Mesenchymal stem cell (in vitro differentiated cells and primary cell): ENCODE measurements around the gene PROCR.
A peak's percentile ranks its signal among the peaks of the same experiment; 100 is the strongest.
"Not testable (repeated sequence)": the region's sequence is repeated elsewhere in the genome, so short reads cannot be mapped to it uniquely, and the experiment has no call there.

Experiments
- DNase-seq: peaks from one replicate; pipeline ENCODE4 v3.0.0-alpha.2; 2013
- H2AFZ ChIP-seq: one replicate; pipeline ENCODE4 v1.6.1; 2013; ENCODE audit warnings: low read depth, mild to moderate bottlenecking, control low read depth, inconsistent platforms, low read length, moderate library complexity
- H2AK5ac ChIP-seq: 2 replicates; pipeline ENCODE4 v1.6.1; 2013; ENCODE audit warnings: low read length, moderate library complexity, mild to moderate bottlenecking, inconsistent platforms; ENCODE audit not compliant: severe bottlenecking
- H2BK120ac ChIP-seq: one replicate; pipeline ENCODE4 v1.6.1; 2013; ENCODE audit warnings: low read depth, mild to moderate bottlenecking, inconsistent platforms, low read length, moderate library complexity
- H2BK12ac ChIP-seq, 2 experiments: one replicate each; pipeline ENCODE4 v1.6.1; 2013; ENCODE audit warnings: inconsistent platforms in 2 of 2, low read length in 2 of 2, mild to moderate bottlenecking in 2 of 2, moderate library complexity in 2 of 2, control low read depth in 1 of 2
- H2BK15ac ChIP-seq: one replicate; pipeline ENCODE4 v1.6.1; 2013; ENCODE audit warnings: mild to moderate bottlenecking, low read depth, inconsistent platforms; ENCODE audit not compliant: poor library complexity, severe bottlenecking
- H2BK5ac ChIP-seq: 2 replicates; pipeline ENCODE4 v1.6.1; 2013; ENCODE audit warnings: low read depth, mild to moderate bottlenecking, low read length, control low read depth, inconsistent platforms; ENCODE audit not compliant: poor library complexity, severe bottlenecking
- H3K14ac ChIP-seq, 2 experiments: one replicate each; pipeline ENCODE4 v1.6.1; 2013; ENCODE audit warnings: inconsistent platforms in 2 of 2, low read length in 2 of 2, control low read depth in 1 of 2, mild to moderate bottlenecking in 1 of 2, moderate library complexity in 1 of 2
- H3K18ac ChIP-seq, 2 experiments: one replicate each; pipeline ENCODE4 v1.6.1; 2013; ENCODE audit warnings: inconsistent platforms in 2 of 2, low read length in 2 of 2, control low read depth in 1 of 2, low read depth in 1 of 2, mild to moderate bottlenecking in 1 of 2
- H3K23ac ChIP-seq, 2 experiments: one replicate each; pipeline ENCODE4 v1.6.1; 2013; ENCODE audit warnings: inconsistent platforms in 2 of 2, low read length in 2 of 2, mild to moderate bottlenecking in 2 of 2, moderate library complexity in 2 of 2, control low read depth in 1 of 2
- H3K27ac ChIP-seq: 2 replicates; pipeline ENCODE4 v1.5.1; 2013; ENCODE audit warnings: mild to moderate bottlenecking, moderate library complexity, low read length, control low read depth, inconsistent platforms; ENCODE audit not compliant: poor library complexity, severe bottlenecking
- H3K27me3 ChIP-seq, 2 experiments: 2 replicates each; pipeline versions ENCODE4 v1.6.1 to v1.7.0; 2013; ENCODE audit warnings: low read length in 2 of 2, mild to moderate bottlenecking in 2 of 2, moderate library complexity in 2 of 2, control low read depth in 1 of 2, inconsistent platforms in 1 of 2; ENCODE audit not compliant: control insufficient read depth in 1 of 2, insufficient read depth in 1 of 2
- H3K36me3 ChIP-seq, 2 experiments: 2 replicates each; pipeline versions ENCODE4 v1.6.1 to v1.7.0; 2013; ENCODE audit warnings: low read length in 2 of 2, control low read depth in 1 of 2, inconsistent platforms in 1 of 2, low read depth in 1 of 2, mild to moderate bottlenecking in 1 of 2; ENCODE audit not compliant: insufficient read depth in 2 of 2, control insufficient read depth in 1 of 2
- H3K4ac ChIP-seq, 2 experiments: one replicate each; pipeline ENCODE4 v1.6.1; 2013; ENCODE audit warnings: inconsistent platforms in 2 of 2, low read length in 2 of 2, mild to moderate bottlenecking in 2 of 2, moderate library complexity in 2 of 2, control low read depth in 1 of 2, low read depth in 1 of 2
- H3K4me1 ChIP-seq: 2 replicates; pipeline ENCODE4 v1.6.1; 2013; ENCODE audit warnings: low read depth, low read length, control low read depth; ENCODE audit not compliant: control insufficient read depth, insufficient read depth
- H3K4me2 ChIP-seq: 2 replicates; pipeline ENCODE4 v1.6.1; 2013; ENCODE audit warnings: low read length, mild to moderate bottlenecking, inconsistent platforms; ENCODE audit not compliant: poor library complexity, severe bottlenecking
- H3K4me3 ChIP-seq, 2 experiments: 2 replicates each; pipeline versions ENCODE4 v1.5.1 to v1.7.0; 2013; ENCODE audit warnings: low read length in 2 of 2, mild to moderate bottlenecking in 2 of 2, control low read depth in 1 of 2, low read depth in 1 of 2; ENCODE audit not compliant: insufficient read depth in 1 of 2
- H3K79me1 ChIP-seq: replicated peaks from 2 replicates; pipeline ENCODE4 v1.6.1; 2013; ENCODE audit warnings: mild to moderate bottlenecking, control low read depth, low read length, inconsistent platforms; ENCODE audit not compliant: poor library complexity, severe bottlenecking
- H3K9ac ChIP-seq: 2 replicates; pipeline ENCODE4 v1.7.0; 2013; ENCODE audit warnings: mild to moderate bottlenecking, low read length, moderate library complexity
- H3K9me3 ChIP-seq: 2 replicates; pipeline ENCODE4 v1.7.0; 2013; ENCODE audit warnings: mild to moderate bottlenecking, low read length; ENCODE audit not compliant: control insufficient read depth
- H4K8ac ChIP-seq: one replicate; pipeline ENCODE4 v1.6.1; 2013; ENCODE audit warnings: inconsistent platforms, mild to moderate bottlenecking, low read length, moderate library complexity
- H4K91ac ChIP-seq: one replicate; pipeline ENCODE4 v1.6.1; 2013; ENCODE audit warnings: mild to moderate bottlenecking, low read length, inconsistent platforms
- WGBS: methylation state at CpG from one replicate; pipeline ENCODE4 v1.1.7; 2013; ENCODE audit warnings: mixed read lengths; 5-methylcytosine and 5-hydroxymethylcytosine counted together

The PROCR gene

GRCh38 chr20:35179292-35180212 is 7.7 kb downstream of the PROCR start:
- H4K8ac ChIP-seq: no peak overlapping the region
- H3K4me3 ChIP-seq: no peak overlapping the region
- no peak overlapping the region for H3K18ac ChIP-seq
- no peak overlapping the region for H3K4me2 ChIP-seq
- no peak overlapping the region for H3K23ac ChIP-seq
- H3K79me1 ChIP-seq: peaks cover 4% of the 10 kb centered on the region
- H2AK5ac ChIP-seq: no peak overlapping the region
- H2BK15ac ChIP-seq: no peak overlapping the region
- no peak overlapping the region for H2BK120ac ChIP-seq
- H2BK12ac ChIP-seq: no peak overlapping the region
- no peak overlapping the region for H3K4ac ChIP-seq
- no peaks in the 10 kb centered on the region for H3K27me3 ChIP-seq
- H4K91ac ChIP-seq: no peak overlapping the region
- no peaks in the 10 kb centered on the region for H3K9me3 ChIP-seq
- no peak overlapping the region for H2BK5ac ChIP-seq
- over 99% methylated on average over 10 of the region's 11 CpGs for WGBS
- no peak overlapping the region for H3K27ac ChIP-seq
- H3K4me1 ChIP-seq: peaks cover 2% of the 10 kb centered on the region
- no peak overlapping the region for H2AFZ ChIP-seq
- DNase-seq: no peak
- no peak overlapping the region for H3K14ac ChIP-seq
- H3K9ac ChIP-seq: no peak overlapping the region
- peaks cover 19 to 41% of the 10 kb centered on the region in 2 experiments for H3K36me3 ChIP-seq

- no peak overlapping the region for H2BK120ac ChIP-seq
- no peak overlapping the region for H3K4me2 ChIP-seq
- H2BK15ac ChIP-seq: no peak overlapping the region
- peaks cover 3% of the 10 kb centered on the region for H3K79me1 ChIP-seq
- no peaks in the 10 kb centered on the region for H3K9me3 ChIP-seq
- no peaks in the 10 kb centered on the region for H3K4me1 ChIP-seq
- no peak overlapping the region for H3K9ac ChIP-seq
- no peak overlapping the region for H3K23ac ChIP-seq
- no peak overlapping the region for H2AFZ ChIP-seq
- H3K14ac ChIP-seq: no peak overlapping the region
- H3K18ac ChIP-seq: peak overlapping the region in 1 of 2 experiments; percentile 11
- H2AK5ac ChIP-seq: no peak overlapping the region
- no peak overlapping the region for H3K4me3 ChIP-seq
- H3K36me3 ChIP-seq: peaks cover 12 to 41% of the 10 kb centered on the region in 2 experiments
- H2BK12ac ChIP-seq: no peak overlapping the region
- no peak overlapping the region for H2BK5ac ChIP-seq
- WGBS: 90% methylated on average over 5 of the region's 5 CpGs
- H4K8ac ChIP-seq: no peak overlapping the region
- no peak overlapping the region for H3K27ac ChIP-seq
- no peak overlapping the region for H3K4ac ChIP-seq
- no peak for DNase-seq
- H4K91ac ChIP-seq: no peak overlapping the region
- no peaks in the 10 kb centered on the region for H3K27me3 ChIP-seq
These were observed 8.4 kb downstream of the PROCR start for GRCh38 chr20:35180266-35180665.

- H3K4ac ChIP-seq: no peak overlapping the region
- no peaks in the 10 kb centered on the region for H3K9me3 ChIP-seq
- no peak overlapping the region for H2BK5ac ChIP-seq
- no peak overlapping the region for H4K8ac ChIP-seq
- no peak overlapping the region for H2BK12ac ChIP-seq
- H3K23ac ChIP-seq: no peak overlapping the region
- no peak overlapping the region for H4K91ac ChIP-seq
- H3K14ac ChIP-seq: no peak overlapping the region
- H2AK5ac ChIP-seq: no peak overlapping the region
- no peaks in the 10 kb centered on the region for H3K27me3 ChIP-seq
- H3K4me1 ChIP-seq: no peaks in the 10 kb centered on the region
- H3K4me2 ChIP-seq: no peak overlapping the region
- no peak overlapping the region for H2BK120ac ChIP-seq
- H2BK15ac ChIP-seq: no peak overlapping the region
- no peaks in the 10 kb centered on the region for H3K79me1 ChIP-seq
- no peak overlapping the region for H2AFZ ChIP-seq
- H3K36me3 ChIP-seq: peaks cover under 1 to 31% of the 10 kb centered on the region in 2 experiments
- DNase-seq: no peak
- no peak overlapping the region for H3K27ac ChIP-seq
- no peak overlapping the region for H3K18ac ChIP-seq
- H3K4me3 ChIP-seq: no peak overlapping the region
- no peak overlapping the region for H3K9ac ChIP-seq
These were observed 9.9 kb downstream of the PROCR start for GRCh38 chr20:35181731-35182130.

DNA sequence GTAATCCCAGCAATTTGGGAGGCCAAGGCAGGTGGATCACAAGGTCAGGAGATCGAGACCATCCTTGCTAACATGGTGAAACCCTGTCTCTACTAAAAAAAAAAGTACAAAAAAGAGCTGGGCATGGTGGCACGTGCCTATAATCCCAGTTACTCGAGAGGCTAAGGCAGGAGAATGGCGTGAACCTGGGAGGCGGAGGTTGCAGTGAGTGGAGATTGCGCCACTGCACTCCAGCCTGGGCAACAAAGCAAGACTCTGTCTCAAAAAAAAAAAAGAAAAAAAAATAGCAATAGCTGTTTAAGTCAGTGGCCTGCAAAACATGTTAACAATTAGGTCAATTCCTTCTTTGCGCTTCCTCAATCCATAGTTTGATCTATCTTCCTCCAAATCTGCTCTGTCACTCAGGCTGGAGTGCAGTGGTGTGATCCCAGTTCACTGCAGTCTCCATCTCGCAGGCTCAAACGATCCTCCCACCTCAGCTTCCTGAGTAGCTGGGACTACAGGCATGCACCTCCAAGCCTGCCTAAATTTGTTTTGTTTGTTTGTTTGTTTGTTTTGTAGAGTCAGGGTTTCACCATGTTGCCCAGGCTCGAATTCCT is 14.9 kb downstream of the PROCR start:
- not testable (repeated sequence) for DNase-seq, H3K23ac ChIP-seq, H3K18ac ChIP-seq, H3K4me2 ChIP-seq, H4K91ac ChIP-seq, H3K9me3 ChIP-seq, H3K79me1 ChIP-seq, H3K4me3 ChIP-seq, H2AK5ac ChIP-seq, H3K36me3 ChIP-seq, H3K27ac ChIP-seq, H2BK15ac ChIP-seq, H3K27me3 ChIP-seq, H3K4me1 ChIP-seq, H2AFZ ChIP-seq, H3K14ac ChIP-seq, H3K9ac ChIP-seq, H3K4ac ChIP-seq, H2BK5ac ChIP-seq, H2BK120ac ChIP-seq
- H2BK12ac ChIP-seq: peak overlapping the region in 1 of 2 experiments; percentile 80
- WGBS: 95% methylated on average over 8 of the region's 10 CpGs
- H4K8ac ChIP-seq: peak overlapping the region; percentile 12
